Right kidney (tissue), 1 donor: Measurements from ENCODE around the gene SLC39A11.
"Not testable (repeated sequence)": the region's sequence is repeated elsewhere in the genome, so short reads cannot be mapped to it uniquely, and the experiment has no call there.

Experiments used
- DNase-seq: peaks from one replicate; pipeline ENCODE4 v3.0.0-alpha.2; 2016

The SLC39A11 gene

GRCh38 chr17:73072219-73072962, 20.1 kb downstream of the SLC39A11 start:
- no peak for DNase-seq

GRCh38 chr17:73071066-73071999, 21.2 kb downstream of the SLC39A11 start:
- DNase-seq, result no peak

GRCh38 chr17:73069841-73070240, 22.6 kb downstream of the SLC39A11 start:
- no peak for DNase-seq

- no peak for DNase-seq
Measured at GRCh38 chr17:73069164-73069770, 23.2 kb downstream of the SLC39A11 start.

- DNase-seq, result no peak
Measured at GRCh38 chr17:73068322-73069153, 23.9 kb downstream of the SLC39A11 start.

- not testable (repeated sequence) for DNase-seq
Measured at GRCh38 chr17:73067699-73068098, 24.8 kb downstream of the SLC39A11 start.

- DNase-seq, result no peak
Measured at GRCh38 chr17:73067075-73067474, 25.4 kb downstream of the SLC39A11 start.

GRCh38 chr17:73066148-73066884, 26.2 kb downstream of the SLC39A11 start:
- no peak for DNase-seq

GRCh38 chr17:73065376-73065775, 27.1 kb downstream of the SLC39A11 start:
- no peak for DNase-seq

- DNase-seq, result no peak
Measured at GRCh38 chr17:73064084-73064938, 28.2 kb downstream of the SLC39A11 start.

- no peak for DNase-seq
Measured at GRCh38 chr17:73062726-73063125, 29.8 kb downstream of the SLC39A11 start.

- DNase-seq, result no peak
Measured at GRCh38 chr17:73061161-73061560, 31.3 kb downstream of the SLC39A11 start.

- no peak for DNase-seq
Measured at GRCh38 chr17:73060721-73061120, 31.8 kb downstream of the SLC39A11 start.

- DNase-seq, result not testable (repeated sequence)
Measured at GRCh38 chr17:73059713-73060112, 32.8 kb downstream of the SLC39A11 start.

GRCh38 chr17:73058022-73058421, 34.5 kb downstream of the SLC39A11 start:
- no peak for DNase-seq

- DNase-seq, result no peak
Measured at GRCh38 chr17:73057196-73057595, 35.3 kb downstream of the SLC39A11 start.

GRCh38 chr17:73052923-73053322, 39.6 kb downstream of the SLC39A11 start:
- no peak for DNase-seq

- DNase-seq, result no peak
Measured at GRCh38 chr17:73050797-73051196, 41.7 kb downstream of the SLC39A11 start.

- no peak for DNase-seq
Measured at GRCh38 chr17:73048170-73048569, 44.3 kb downstream of the SLC39A11 start.

GRCh38 chr17:73045724-73046123, 46.8 kb downstream of the SLC39A11 start:
- no peak for DNase-seq
